Amniotic epithelial cell (primary cell): Measurements from ENCODE around the gene AKAP8.

Experiments
- DNase-seq: peaks from one replicate; pipeline ENCODE4 v3.0.0-alpha.2; 2010; ENCODE audit warnings: low read depth

AKAP8 gene

DNA sequence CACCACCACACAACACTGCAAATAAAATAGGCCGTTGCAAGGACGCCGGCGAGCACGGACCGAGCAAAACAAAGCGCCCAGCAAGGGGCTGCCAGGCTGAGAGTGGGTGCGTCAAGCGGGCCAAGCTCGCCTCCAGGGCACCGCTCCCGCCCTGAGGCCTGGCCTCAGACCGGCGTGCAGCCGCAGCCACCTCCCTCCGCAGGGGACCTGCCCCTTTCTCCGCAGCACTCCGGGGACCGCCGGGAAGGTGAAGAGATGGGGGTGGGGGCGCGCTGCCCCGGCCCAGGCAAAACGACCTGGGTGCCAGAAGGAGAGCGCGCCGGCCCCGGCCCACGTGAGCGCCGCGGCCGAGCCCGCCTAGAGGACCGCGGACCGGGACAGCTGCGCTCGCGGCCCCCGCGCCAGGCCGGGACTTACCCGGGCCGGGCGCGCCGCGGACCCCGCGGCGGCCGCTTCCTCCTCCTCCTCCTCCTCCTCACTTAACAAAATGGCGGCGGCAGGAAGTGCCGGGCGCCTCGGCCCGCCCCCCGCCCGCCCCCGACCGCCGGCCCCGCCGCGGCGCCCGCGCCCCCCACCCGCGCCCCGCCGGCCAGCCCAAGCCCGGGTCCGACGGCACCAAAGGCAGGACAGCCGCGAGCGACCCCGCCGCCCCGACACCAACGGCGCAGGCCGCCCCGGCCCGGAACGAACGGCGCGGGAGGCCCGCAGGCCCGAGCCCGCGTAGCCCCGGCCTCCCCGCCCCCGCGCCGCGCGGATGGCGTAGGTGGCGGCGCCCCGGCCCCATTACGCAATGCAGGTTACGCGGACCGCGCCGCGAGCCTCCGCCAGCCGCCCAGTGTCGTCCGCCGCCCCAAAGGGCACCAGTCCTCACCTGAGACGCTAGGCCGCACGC, 47.9 kb downstream of the AKAP8 start:
- no peak for DNase-seq

GRCh38 chr19:15330801-15331418, 48.7 kb downstream of the AKAP8 start:
- peak; percentile 78 for DNase-seq

- DNase-seq: no peak
Observed at GRCh38 chr19:15328312-15328711, 51.3 kb downstream of the AKAP8 start.

GRCh38 chr19:15324791-15325519, 54.6 kb downstream of the AKAP8 start:
- no peak for DNase-seq

GRCh38 chr19:15323496-15324235, 55.9 kb downstream of the AKAP8 start:
- DNase-seq: peak; percentile 84

GRCh38 chr19:15321739-15322138, 57.8 kb downstream of the AKAP8 start:
- no peak for DNase-seq

DNA sequence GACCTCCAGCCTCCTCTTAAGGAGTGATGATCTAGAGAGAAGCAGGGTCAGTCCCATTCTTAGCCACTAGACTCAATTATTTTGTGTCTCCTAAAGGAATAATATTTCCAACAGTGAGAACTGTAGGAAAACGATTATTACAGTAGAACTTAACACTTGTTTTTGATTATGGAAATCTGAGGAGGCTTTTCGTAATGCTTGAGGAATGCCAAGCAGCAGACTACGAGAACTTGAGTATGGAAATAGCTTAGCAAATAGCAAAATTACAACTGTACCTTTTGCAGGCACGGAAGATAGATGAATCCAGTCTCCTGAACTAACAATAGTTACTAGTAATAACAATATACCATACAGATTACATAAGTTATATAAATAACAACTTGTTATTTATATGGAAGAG, 59.5 kb downstream of the AKAP8 start:
- DNase-seq: no peak

DNA sequence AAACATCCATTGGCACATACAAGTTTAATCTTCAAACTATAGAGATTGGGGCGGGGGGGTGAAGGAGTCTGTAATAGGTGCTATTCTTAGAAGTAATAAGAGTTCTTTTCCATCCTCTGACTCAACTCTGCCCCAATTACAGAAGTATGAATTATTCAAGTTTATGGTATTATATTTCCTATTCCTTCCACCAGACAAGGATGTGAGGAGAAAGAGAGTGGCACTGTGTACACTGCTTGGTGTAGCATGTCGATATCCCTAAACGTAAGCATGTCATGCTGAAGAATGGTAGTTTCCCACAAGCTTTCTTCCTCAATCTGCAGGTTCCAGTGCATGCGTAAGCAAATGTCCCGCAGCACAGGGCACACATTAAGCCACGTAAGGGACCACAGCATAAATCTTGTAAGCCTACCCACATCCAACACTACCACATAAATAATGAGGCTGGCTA, 61.3 kb downstream of the AKAP8 start:
- no peak for DNase-seq

DNA sequence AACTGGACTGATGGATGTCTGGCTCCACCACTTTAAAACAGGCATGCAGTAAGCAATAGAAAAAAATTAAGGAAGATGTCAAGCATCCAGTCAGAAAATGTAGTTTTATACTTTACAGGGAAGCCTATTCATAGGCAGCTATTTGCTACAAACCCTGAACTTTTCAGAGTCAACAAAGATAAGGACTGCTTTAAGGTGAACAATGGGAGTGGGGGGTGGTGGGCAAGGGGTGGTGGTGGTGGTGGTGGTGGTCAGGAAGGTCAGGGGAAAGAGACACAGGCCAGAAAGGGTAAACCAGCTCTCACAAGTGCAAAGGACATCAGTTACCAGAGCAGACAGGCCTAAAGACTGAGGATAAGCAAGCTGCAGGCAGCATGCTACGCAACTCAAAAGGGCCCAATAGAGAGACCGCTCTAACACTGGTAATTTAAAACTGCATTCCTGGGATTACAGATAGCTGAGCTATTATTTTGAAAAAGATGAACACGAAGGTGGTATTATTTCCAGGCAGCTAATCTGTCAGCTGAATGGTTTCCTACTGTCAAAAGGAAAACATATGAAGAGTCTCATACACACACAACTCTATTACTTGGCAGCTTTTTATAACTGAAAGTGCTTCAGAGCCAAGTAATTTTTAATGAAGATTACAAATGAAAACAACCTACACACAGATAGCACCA, 62.1 kb downstream of the AKAP8 start:
- peak; percentile 82 for DNase-seq

- DNase-seq: no peak
Observed at GRCh38 chr19:15316498-15316897, 63.1 kb downstream of the AKAP8 start.

GRCh38 chr19:15315101-15315500, 64.5 kb downstream of the AKAP8 start:
- DNase-seq: no peak

GRCh38 chr19:15313649-15314279, 65.8 kb downstream of the AKAP8 start:
- DNase-seq: no peak

DNA sequence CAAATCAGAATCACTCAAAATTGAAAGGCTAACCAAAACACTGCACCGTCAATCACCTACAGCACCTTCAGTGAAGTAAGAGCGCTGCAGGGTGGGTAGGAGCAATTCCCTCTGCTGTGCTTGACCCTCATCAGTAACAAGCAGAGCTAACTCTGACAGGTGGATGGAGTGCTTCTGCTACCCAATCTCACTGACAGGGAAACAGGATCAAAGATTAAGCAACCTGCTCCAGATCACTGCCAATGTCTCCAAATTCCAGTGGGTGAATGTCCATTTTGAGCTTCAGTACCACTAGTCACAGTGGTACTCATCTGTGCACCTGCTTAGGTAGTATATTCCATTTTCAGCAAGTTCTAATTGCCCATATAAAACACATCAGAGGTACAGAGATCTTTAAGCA, 72.4 kb downstream of the AKAP8 start:
- no peak for DNase-seq

DNA sequence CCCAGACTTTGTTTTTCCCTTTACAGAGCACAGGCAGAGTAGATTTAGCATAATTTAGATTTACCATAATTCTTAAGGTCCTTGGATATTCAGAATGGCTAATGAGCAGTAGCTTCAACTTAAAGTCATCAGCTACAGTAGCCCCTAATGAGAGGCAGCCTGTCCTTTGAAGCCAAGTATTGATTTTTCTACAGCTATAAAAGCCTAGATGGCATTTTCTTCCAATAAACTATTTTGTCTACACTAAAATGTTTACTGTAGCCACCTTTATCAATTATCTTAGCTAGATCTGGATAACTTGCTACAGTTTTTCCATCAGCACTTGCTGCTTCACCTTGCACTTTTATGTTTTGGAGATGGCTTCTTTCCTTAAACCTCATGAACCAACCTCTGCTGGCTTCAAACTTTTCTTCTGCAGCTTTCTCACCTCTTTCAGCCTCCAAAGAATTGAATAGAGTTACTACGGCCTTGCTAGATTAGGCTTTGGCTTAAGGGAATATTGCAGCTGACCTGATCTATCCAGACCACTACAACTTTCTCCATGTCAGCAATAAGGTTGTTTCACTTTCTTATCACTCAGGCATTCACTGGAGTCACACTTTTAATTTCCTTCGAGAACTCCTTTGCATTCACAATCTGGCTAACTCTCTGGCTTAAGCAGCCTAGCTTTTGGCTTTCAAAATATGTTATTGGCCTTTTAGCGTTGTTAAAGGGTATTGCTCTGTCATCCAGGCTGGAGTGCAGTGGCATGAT, 73.8 kb downstream of the AKAP8 start:
- DNase-seq: no peak

DNA sequence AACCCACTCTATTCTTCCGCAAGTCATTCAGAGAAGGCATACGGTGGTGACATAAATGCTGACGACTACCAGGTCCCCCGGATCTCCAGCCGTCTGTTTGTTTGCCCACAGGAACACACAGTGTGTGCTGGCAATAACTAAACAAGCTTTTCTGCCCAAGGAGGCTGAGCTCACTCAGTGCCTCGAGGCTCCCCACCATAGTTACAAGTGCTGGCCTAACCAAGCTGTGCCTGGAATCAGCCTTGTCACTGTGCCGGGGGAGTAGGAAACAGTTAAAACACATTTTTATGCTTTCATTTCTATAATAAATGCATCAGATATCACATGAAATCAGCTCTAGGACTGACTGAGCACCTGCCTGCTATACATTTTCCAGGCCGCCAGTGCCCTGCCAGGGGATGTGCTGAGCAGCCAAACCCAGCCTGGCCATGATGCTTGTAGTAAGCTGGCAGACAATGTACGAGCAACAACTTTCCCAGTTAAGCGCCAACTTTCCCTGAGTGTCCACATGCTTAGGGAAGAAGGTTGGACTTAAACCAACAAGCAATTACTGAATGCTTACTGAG, 75.4 kb downstream of the AKAP8 start:
- DNase-seq: no peak
